Colonic mucosa (tissue), 4 donors: ENCODE measurements around the gene CHDH. TPM values are rescaled to one million over a fixed set of nuclear protein-coding genes. Genes with fewer than 3 reads are reported as not detected.

Experiments used
- DNase-seq: peaks from one replicate; pipeline ENCODE4 v3.0.0-alpha.2; 2020
- H3K27ac ChIP-seq: fragments of 200-600 bp; one replicate; pipeline ENCODE4 v1.8.0; 2021
- H3K27me3 ChIP-seq: fragments of 200-600 bp; one replicate; pipeline ENCODE4 v1.8.0; 2021
- H3K36me3 ChIP-seq: fragments of 200-600 bp; one replicate; pipeline ENCODE4 v1.8.0; 2021
- H3K4me1 ChIP-seq: fragments of 200-600 bp; one replicate; pipeline ENCODE4 v1.8.0; 2021; ENCODE audit warnings: mild to moderate bottlenecking
- H3K4me3 ChIP-seq: fragments of 200-600 bp; one replicate; pipeline ENCODE4 v1.8.0; 2021
- H3K9ac ChIP-seq, 2 donors: one replicate each; pipeline ENCODE4 v1.7.0; 2013; ENCODE audit warnings: control low read depth in 2 of 2, low read depth in 2 of 2, low read length in 2 of 2
- H3K9me3 ChIP-seq: fragments of 200-600 bp; one replicate; pipeline ENCODE4 v1.8.0; 2021
- intact Hi-C: fragments of 100-400 bp; cut with DNase I; formaldehyde crosslinking; loops from one replicate; pipeline ENCODE4 v1.14.1; 2022
- total RNA-seq, 2 donors: library from RNA; stranded (reverse); fragmentation: NEBNext Ultra II Directional in 1 of 2; extraction: Animal tissue kit (Norgen Biotek cat#: 25700) in 1 of 2; gene quantifications; one replicate each; pipeline ENCODE4 v1.2.1, GENCODE V29; 2021
- TF ChIP-seq, protein P1 (sequence below): fragments of 200-600 bp; IDR thresholded peaks from one replicate; pipeline ENCODE4 v1.8.0; 2022; ENCODE audit warnings: antibody characterized with exemption, mild to moderate bottlenecking
- donor health status: healthy.
- donor health status: DM: no; HTN: no; CAD: no.
- donor health status: DM: no; HTN: no; CAD: no.

The CHDH gene
- total RNA-seq, 2 donors from 2014 or later: 41.5 to 48.6 TPM

DNA sequence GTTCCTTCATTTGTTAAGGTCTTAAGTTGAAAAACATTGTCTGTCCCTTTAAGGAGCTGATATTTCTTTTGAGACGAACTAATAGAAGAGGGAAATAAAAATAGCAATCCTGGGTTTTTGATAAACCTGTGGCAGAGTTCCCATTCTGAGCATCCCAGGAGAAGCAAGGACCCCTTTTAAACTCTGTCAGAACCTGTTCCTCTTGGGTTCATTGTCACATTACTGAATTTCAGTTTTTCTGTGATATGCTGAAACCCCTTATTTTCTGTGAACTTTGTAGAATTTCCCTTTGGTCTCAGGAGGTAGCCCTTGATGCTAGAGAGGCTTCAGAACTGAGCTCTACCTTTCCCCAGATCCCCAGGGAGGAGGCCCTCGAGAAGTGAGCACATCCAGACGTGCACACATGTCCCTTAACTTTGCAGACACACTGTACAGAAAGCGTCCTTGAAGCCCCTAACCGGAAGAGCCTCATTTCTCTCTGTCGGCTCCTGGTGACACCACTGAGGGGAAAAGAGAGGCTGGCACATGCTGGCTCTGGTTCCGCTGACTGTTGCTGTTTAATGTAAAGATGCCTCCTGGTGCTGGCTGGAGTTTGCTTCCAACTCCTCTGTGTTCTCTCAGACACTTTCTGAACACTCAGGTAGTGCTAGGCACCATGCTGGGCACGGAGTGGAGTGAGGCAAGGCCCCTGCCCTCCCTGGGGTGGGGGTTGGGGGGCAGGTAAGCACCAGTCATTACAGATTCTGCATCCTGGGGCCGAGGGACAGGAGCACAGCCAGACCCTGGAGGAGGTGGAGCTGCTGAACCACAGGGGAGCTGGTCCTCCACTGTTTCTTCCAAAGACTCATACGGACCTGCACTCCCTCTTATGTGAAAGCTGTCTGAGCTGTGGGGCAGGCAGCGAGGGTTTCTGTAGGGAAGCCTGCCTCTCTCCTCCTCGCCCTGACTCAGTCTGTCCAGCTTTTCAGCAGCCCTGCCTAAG lies 77.5 kb downstream of the CHDH start:
- H3K36me3 ChIP-seq: no peaks in the 10 kb centered on the region
- no peak for DNase-seq
- TF ChIP-seq, protein P1, sequence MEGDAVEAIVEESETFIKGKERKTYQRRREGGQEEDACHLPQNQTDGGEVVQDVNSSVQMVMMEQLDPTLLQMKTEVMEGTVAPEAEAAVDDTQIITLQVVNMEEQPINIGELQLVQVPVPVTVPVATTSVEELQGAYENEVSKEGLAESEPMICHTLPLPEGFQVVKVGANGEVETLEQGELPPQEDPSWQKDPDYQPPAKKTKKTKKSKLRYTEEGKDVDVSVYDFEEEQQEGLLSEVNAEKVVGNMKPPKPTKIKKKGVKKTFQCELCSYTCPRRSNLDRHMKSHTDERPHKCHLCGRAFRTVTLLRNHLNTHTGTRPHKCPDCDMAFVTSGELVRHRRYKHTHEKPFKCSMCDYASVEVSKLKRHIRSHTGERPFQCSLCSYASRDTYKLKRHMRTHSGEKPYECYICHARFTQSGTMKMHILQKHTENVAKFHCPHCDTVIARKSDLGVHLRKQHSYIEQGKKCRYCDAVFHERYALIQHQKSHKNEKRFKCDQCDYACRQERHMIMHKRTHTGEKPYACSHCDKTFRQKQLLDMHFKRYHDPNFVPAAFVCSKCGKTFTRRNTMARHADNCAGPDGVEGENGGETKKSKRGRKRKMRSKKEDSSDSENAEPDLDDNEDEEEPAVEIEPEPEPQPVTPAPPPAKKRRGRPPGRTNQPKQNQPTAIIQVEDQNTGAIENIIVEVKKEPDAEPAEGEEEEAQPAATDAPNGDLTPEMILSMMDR: no peak
- no peak overlapping the region for H3K27ac ChIP-seq
- no peak overlapping the region for H3K9ac ChIP-seq
- intact Hi-C loops: no loop called here
- H3K4me3 ChIP-seq: no peak overlapping the region
- no peaks in the 10 kb centered on the region for H3K27me3 ChIP-seq
- no peaks in the 10 kb centered on the region for H3K4me1 ChIP-seq
- H3K9me3 ChIP-seq: no peaks in the 10 kb centered on the region

DNA sequence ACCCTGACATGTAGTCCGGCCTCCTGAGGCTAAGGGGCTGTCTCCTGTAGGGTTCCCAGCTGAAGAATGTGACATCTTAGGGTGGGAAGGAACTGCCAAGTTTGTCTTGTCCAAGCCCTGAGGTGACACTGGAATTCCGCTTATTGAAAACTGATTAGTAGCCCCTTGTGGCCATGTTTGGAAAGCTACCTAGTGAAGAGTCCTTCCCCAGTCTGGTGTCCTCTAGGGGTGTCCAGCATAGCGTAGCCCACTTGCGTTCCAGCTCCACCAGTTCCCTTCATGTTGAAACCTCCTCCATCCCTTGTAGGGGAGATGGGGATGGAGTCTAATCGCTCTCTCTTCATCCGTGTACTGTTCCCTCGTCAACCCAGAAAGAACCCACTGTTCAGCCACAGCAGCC lies 79.5 kb downstream of the CHDH start:
- H3K27ac ChIP-seq: no peak overlapping the region
- TF ChIP-seq, protein P1: no peak
- intact Hi-C loops: no loop called here
- no peaks in the 10 kb centered on the region for H3K27me3 ChIP-seq
- no peak for DNase-seq
- H3K9me3 ChIP-seq: no peaks in the 10 kb centered on the region
- no peaks in the 10 kb centered on the region for H3K36me3 ChIP-seq
- no peak overlapping the region for H3K9ac ChIP-seq
- H3K4me3 ChIP-seq: no peak overlapping the region
- H3K4me1 ChIP-seq: no peaks in the 10 kb centered on the region

DNA sequence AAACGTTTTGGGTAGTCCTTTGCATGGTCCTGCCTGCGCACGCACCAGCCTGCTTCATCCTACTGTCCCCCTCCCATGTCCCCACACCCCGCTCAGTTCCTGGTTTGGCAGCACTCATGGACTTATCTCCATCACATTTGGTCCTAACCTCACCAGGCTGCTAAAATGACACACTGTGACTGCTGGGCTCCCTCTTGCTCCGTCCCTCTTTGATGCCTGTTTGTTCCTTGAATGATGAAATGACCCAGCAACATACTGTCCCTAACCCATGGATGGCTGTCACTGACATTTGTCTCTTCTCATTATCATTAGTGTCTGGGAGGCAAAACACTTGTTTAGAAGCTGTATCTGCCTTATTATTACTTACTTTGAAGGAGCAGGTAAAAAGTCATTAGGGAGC lies 80.5 kb downstream of the CHDH start:
- H3K27me3 ChIP-seq: no peaks in the 10 kb centered on the region
- no peak for DNase-seq
- no peak overlapping the region for H3K4me3 ChIP-seq
- H3K4me1 ChIP-seq: no peaks in the 10 kb centered on the region
- no peaks in the 10 kb centered on the region for H3K9me3 ChIP-seq
- intact Hi-C loops: no loop called here
- no peak overlapping the region for H3K27ac ChIP-seq
- TF ChIP-seq, protein P1: no peak
- no peaks in the 10 kb centered on the region for H3K36me3 ChIP-seq
- H3K9ac ChIP-seq: no peak overlapping the region

DNA sequence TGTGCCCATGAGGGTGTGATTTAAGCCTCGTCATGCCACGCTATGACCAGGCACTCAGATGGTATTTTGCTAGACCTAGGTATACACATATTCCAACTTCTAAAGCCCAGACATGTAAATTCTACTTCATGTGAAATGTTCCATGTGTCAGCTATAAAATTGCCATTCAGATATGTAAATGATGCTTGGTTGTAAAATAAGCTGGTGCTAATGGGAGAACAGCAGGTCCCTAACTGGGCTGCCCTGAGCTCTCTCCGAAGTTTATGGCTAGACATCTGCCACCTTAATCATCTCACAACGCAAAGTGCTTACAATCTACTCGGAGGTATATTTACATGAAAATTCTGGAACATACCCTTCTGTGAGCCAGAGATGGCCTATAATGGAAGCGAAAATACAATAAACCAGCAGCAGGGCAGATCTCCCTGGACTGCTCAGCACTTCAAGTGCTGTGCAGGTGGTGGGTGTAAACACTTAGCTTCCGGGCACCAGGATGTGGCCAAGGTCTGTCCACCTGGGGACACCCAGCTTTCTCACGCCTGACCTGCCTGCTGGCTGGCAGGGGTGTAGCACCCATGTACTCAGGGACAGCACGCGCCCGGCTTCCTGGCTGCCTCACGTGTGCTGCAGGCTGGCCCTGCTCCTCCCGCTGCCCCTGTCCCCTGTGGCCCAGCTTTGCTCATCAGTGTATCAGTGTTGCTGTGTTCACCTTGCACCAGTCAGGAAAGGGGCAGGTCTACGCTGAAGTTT lies 82.0 kb downstream of the CHDH start:
- H3K4me3 ChIP-seq: no peak overlapping the region
- intact Hi-C loops: no loop called here
- TF ChIP-seq, protein P1: no peak
- H3K4me1 ChIP-seq: no peaks in the 10 kb centered on the region
- no peak overlapping the region for H3K9ac ChIP-seq
- H3K27me3 ChIP-seq: no peaks in the 10 kb centered on the region
- H3K9me3 ChIP-seq: no peaks in the 10 kb centered on the region
- no peaks in the 10 kb centered on the region for H3K36me3 ChIP-seq
- no peak overlapping the region for H3K27ac ChIP-seq
- no peak for DNase-seq

DNA sequence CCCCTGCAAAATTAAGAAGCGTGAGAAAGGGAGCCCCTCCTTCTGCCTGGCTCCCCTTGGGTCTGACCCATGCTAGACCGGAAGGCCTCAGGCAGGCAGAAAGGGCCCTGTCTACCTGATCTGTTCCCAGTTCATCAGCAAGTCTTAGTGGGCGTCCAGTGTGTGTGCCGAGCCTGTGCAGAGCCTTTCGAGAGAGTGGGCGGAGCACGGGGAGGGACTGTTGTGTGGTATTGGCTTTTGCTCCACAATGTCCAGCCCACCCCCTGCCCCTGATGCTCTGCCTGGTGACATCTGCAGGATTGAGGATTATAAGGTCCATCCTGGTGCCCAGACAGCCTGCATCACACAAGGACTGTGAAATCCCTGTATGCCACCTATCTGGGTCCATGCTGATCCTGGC lies 82.9 kb downstream of the CHDH start:
- no peak overlapping the region for H3K4me3 ChIP-seq
- TF ChIP-seq, protein P1: no peak
- no peaks in the 10 kb centered on the region for H3K9me3 ChIP-seq
- no peak for DNase-seq
- H3K4me1 ChIP-seq: no peaks in the 10 kb centered on the region
- H3K27me3 ChIP-seq: no peaks in the 10 kb centered on the region
- no peak overlapping the region for H3K9ac ChIP-seq
- no peaks in the 10 kb centered on the region for H3K36me3 ChIP-seq
- intact Hi-C loops: no loop called here
- no peak overlapping the region for H3K27ac ChIP-seq

Other genes with a start within 250 kb of the CHDH start
- 10 to 100 TPM; 18.6 to 25.7 TPM for gene IL17RB, start 149 bp upstream of the CHDH start, total RNA-seq
- gene ACTR8, start 35.7 kb upstream of the CHDH start, total RNA-seq: 10 to 100 TPM; 31.4 to 35.0 TPM
- 10 to 100 TPM; 46.0 to 52.9 TPM for gene SELENOK, start 45.4 kb upstream of the CHDH start, total RNA-seq